GM12878 (cell line): Measurements from ENCODE around the gene ARL14EPL. TPM values are rescaled to one million over a fixed set of nuclear protein-coding genes. Genes with fewer than 3 reads are reported as not detected.

Source experiments
- ATAC-seq: fragments of 200-7000 bp; cut with Tn5 transposase; 3 replicates; pipeline ENCODE4 v1.9.1; 2020; ENCODE audit warnings: mild to moderate bottlenecking, moderate library complexity
- BruUV-seq: library from RNA; stranded (reverse); fragments of 400-500 nt; replicated peaks from 2 replicates; lab custom pipeline; 2021; lab: Mats Ljungman, UMichigan
- CTCF ChIA-PET: fragments of 300-600 bp; sonication (Branson Sonifier 250); formaldehyde crosslinking; extraction: SDS; loops from one replicate; lab custom pipeline; 2021; ENCODE audit warnings: inconsistent platforms; lab: Yijun Ruan, JAX
- POLR2A ChIA-PET: fragments of 350-600 bp; formaldehyde crosslinking; extraction: SDS; loops from one replicate; lab custom pipeline; 2021; ENCODE audit warnings: inconsistent platforms; lab: Charles Lee
- RAD21 ChIA-PET: fragments of 300-600 bp; sonication (Branson Sonifier 250); formaldehyde crosslinking; loops from one replicate; lab custom pipeline; 2023; ENCODE audit warnings: antibody characterized with exemption; ENCODE audit not compliant: unreplicated experiment; lab: Charles Lee
- SMC1A ChIA-PET: fragments of 300-600 bp; sonication (Branson Sonifier 250); formaldehyde crosslinking; loops from one replicate; lab custom pipeline; 2023; ENCODE audit not compliant: unreplicated experiment, uncharacterized antibody; lab: Charles Lee
- DNase-seq: peaks from one replicate; pipeline ENCODE4 v3.0.0-alpha.2; 2011; ENCODE audit warnings: low read depth, low spot score
- FAIRE-seq: peaks from 3 replicates; lab custom pipeline; 2011; peaks lifted over from hg19 to GRCh38; lab: Jason Lieb, UNC
- H2AFZ ChIP-seq: 2 replicates; pipeline ENCODE4 v1.6.0; 2011; ENCODE audit warnings: low read depth, low read length, control low read depth; ENCODE audit not compliant: control insufficient read depth
- H3K27ac ChIP-seq: 2 replicates; pipeline ENCODE4 v1.5.1; 2011; ENCODE audit warnings: control low read depth; ENCODE audit not compliant: control insufficient read depth, insufficient read depth
- H3K27me3 ChIP-seq, 2 experiments: replicated peaks in 1 of 2; 2 replicates each; pipeline versions ENCODE4 v1.6.0 to v1.6.1; 2011; ENCODE audit warnings: low read length in 1 of 2; ENCODE audit not compliant: control insufficient read depth in 2 of 2, insufficient read depth in 2 of 2
- H3K36me3 ChIP-seq, 2 experiments: 2 replicates each; pipeline ENCODE4 v1.5.1; 2011; ENCODE audit warnings: low read length in 1 of 2; ENCODE audit not compliant: control insufficient read depth in 2 of 2, insufficient read depth in 2 of 2
- H3K4me1 ChIP-seq: 2 replicates; pipeline ENCODE4 v1.6.1; 2011; ENCODE audit warnings: mild to moderate bottlenecking, low read length, moderate library complexity, mixed read lengths; ENCODE audit not compliant: control insufficient read depth, insufficient read depth
- H3K4me2 ChIP-seq: 2 replicates; pipeline ENCODE4 v1.6.0; 2011; ENCODE audit warnings: control low read depth; ENCODE audit not compliant: control insufficient read depth, insufficient read depth
- H3K4me3 ChIP-seq: fragments of 200-600 bp; sonication (generic); 2 replicates; pipeline ENCODE4 v1.5.1; 2016
- H3K79me2 ChIP-seq: 2 replicates; pipeline ENCODE4 v1.6.0; 2011; ENCODE audit warnings: low read length; ENCODE audit not compliant: control insufficient read depth, insufficient read depth
- H3K9ac ChIP-seq: 2 replicates; pipeline ENCODE4 v1.8.0; 2011; ENCODE audit warnings: low read length, control low read depth, mixed read lengths; ENCODE audit not compliant: control insufficient read depth, insufficient read depth
- H3K9me3 ChIP-seq: replicated peaks from 3 replicates; pipeline ENCODE4 v1.5.1; 2011; ENCODE audit warnings: mild to moderate bottlenecking, low read length; ENCODE audit not compliant: control insufficient read depth, insufficient read depth
- H4K20me1 ChIP-seq: 2 replicates; pipeline ENCODE4 v1.6.0; 2011; ENCODE audit not compliant: control insufficient read depth, insufficient read depth
- IRF4 ChIP-seq: IDR thresholded peaks from 2 replicates; pipeline ENCODE4 v1.6.1; 2011; ENCODE audit warnings: low read depth, low read length
- RAD21 ChIP-seq: IDR thresholded peaks from 2 replicates; pipeline ENCODE4 v1.6.1; 2011; ENCODE audit warnings: mild to moderate bottlenecking, low read depth, low read length, moderate library complexity; ENCODE audit not compliant: insufficient read depth
- SMC3 ChIP-seq: IDR thresholded peaks from 2 replicates; pipeline ENCODE4 v1.6.1; 2011; ENCODE audit warnings: low read length, improper control_type of control experiment, borderline replicate concordance
- WGBS: methylation state at CpG from one replicate; pipeline ENCODE4 v1.1.6; 2016; ENCODE audit warnings: low lambda C conversion rate; ENCODE audit not compliant: insufficient replicate concordance, insufficient coverage; ENCODE audit errors: missing lambda C conversion rate; 5-methylcytosine and 5-hydroxymethylcytosine counted together
- in situ Hi-C: fragments of 300-500 bp; cut with MboI; formaldehyde crosslinking; loops from 9 replicates; pipeline ENCODE4 v1.14.3; 2018; ENCODE audit warnings: mixed read lengths
- intact Hi-C: fragments of 100-400 bp; cut with micrococcal nuclease; formaldehyde crosslinking; loops from one replicate; pipeline ENCODE4 v1.14.2; 2022; ENCODE audit not compliant: unreplicated experiment
- polyA plus RNA-seq, 11 experiments: library from polyadenylated mRNA; depleted of rRNA in 4 of 11; unstranded in 6 of 11; stranded (reverse) in 5 of 11; fragments of >200 nt; fragmentation: Nextera tagmentation in 4 of 11; fragmentation: Illumina TruSeq in 1 of 11; extraction: Ambion mirVana in 4 of 11; extraction: Trizol in 1 of 11; gene quantifications; 1 replicate in 1 of 11; 2 replicates in 10 of 11; pipeline versions ENCODE4 v1.2.1 to v1.2.3, GENCODE V29; 2011 to 2016; ENCODE audit warnings: inconsistent platforms in 2 of 11, missing spikeins in 2 of 11, low read depth in 1 of 11
- total RNA-seq, 4 experiments: library from RNA; depleted of rRNA in 3 of 4; stranded (reverse); fragments of >200 nt in 3 of 4; fragmentation: Illumina TruSeq in 1 of 4; extraction: Trizol in 1 of 4; gene quantifications; 2 replicates each; pipeline versions ENCODE4 v1.2.1 to v1.2.3, GENCODE V29; 2013 to 2021
- TF ChIP-seq, protein P1 (sequence below), 3 experiments: IDR thresholded peaks in 2 of 3; conservative IDR thresholded peaks in 1 of 3; 2 replicates each; pipeline ENCODE4 v1.5.1; 2011; ENCODE audit warnings: low read depth in 3 of 3, low read length in 3 of 3, mild to moderate bottlenecking in 3 of 3, control low read depth in 2 of 3, moderate library complexity in 2 of 3, inconsistent platforms in 1 of 3, mixed read lengths in 1 of 3; ENCODE audit not compliant: control insufficient read depth in 2 of 3, insufficient read depth in 1 of 3; ENCODE audit errors: extremely low read depth in 1 of 3

The ARL14EPL gene
- total and polyA plus RNA-seq, 10 of the 15 experiments (the other 5 are each of a cell fraction or from before 2014, with no cell fraction given), result 0.08 TPM; not detected in 9

DNA sequence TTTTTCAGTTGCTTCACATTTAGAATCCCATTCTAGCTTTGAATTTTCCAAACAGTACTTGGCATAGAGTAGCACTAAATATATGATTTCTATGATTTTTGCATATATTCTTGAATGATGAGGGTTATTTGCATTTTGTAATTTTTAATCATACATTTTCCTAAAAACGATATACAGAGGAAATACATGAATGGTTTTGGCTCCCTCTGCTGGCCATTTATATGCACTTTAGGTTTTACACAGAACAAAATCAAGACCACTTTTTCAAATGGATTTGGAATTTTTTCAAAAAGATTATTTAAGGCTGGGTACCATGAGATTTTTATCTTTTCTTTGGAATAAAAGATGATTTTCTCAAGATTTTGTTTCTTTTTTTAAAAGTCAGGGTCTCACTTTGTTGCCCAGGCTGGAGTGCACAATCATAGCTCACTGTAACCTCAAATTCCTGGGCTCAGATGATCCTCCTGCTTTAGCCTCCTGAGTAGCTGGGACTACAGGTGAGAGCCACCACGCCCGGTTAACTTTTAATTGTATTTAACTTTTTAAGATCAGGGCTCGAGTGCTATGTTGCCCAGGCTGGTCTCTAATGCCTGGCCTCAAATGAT is 35.9 kb downstream of the ARL14EPL start:
- peak; percentile 92 for FAIRE-seq
- RAD21 ChIA-PET, result interaction anchor here (0.9 to 1.7 kb wide), 16 partner anchors 8 to 759 kb away, joined by 3 to 9 read pairs (median 3); partner anchors contain the start of gene ARL14EPL

More for the DNA sequence above, 35.9 kb downstream of the ARL14EPL start:
- peaks cover 2 to 3% of the 10 kb centered on the region in 2 experiments; a peak in 3 of 4 replicates for H3K27me3 ChIP-seq
- no peak overlapping the region for H3K4me3 ChIP-seq
- in situ Hi-C loops, result loop anchor here (10.0 to 25.0 kb wide), 2 partner anchors 231 to 753 kb away; partner anchors contain the start of genes AP3S1 and ATG12
- H4K20me1 ChIP-seq, result no peaks in the 10 kb centered on the region
- ChIA-PET CTCF (interaction anchor here (0.6 to 3.3 kb wide), 39 partner anchors 8 to 807 kb away, joined by 3 to 33 read pairs (median 3); partner anchors contain the start of gene ARL14EPL), POLR2A (no interaction called here), SMC1A (interaction anchor here (0.6 to 3.8 kb wide), 14 partner anchors 8 to 433 kb away, joined by 3 to 18 read pairs (median 5); no protein-coding TSS in a partner anchor)
- ATAC-seq (peak; percentile 74), DNase-seq (no peak)
- intact Hi-C loops, result loop anchor here (1.0 to 5.0 kb wide), 4 partner anchors 179 to 761 kb away; partner anchors contain the start of genes AP3S1 and ATG12
- no peak overlapping the region for H2AFZ ChIP-seq
- no peak overlapping the region for H3K27ac ChIP-seq
- WGBS, result 0% methylated on average over 4 of the region's 4 CpGs
- no TSS peak for BruUV-seq
- no peaks in the 10 kb centered on the region for H3K4me1 ChIP-seq
- H3K9me3 ChIP-seq, result no peaks in the 10 kb centered on the region
- no peak overlapping the region for H3K4me2 ChIP-seq
- H3K36me3 ChIP-seq, result no peaks in the 10 kb centered on the region
- TF ChIP-seq IRF4 (no peak), SMC3 (peak; percentile 72; the same call in 1 of the 2 replicates), RAD21 (peak; percentile 84)
- TF ChIP-seq, protein P1, sequence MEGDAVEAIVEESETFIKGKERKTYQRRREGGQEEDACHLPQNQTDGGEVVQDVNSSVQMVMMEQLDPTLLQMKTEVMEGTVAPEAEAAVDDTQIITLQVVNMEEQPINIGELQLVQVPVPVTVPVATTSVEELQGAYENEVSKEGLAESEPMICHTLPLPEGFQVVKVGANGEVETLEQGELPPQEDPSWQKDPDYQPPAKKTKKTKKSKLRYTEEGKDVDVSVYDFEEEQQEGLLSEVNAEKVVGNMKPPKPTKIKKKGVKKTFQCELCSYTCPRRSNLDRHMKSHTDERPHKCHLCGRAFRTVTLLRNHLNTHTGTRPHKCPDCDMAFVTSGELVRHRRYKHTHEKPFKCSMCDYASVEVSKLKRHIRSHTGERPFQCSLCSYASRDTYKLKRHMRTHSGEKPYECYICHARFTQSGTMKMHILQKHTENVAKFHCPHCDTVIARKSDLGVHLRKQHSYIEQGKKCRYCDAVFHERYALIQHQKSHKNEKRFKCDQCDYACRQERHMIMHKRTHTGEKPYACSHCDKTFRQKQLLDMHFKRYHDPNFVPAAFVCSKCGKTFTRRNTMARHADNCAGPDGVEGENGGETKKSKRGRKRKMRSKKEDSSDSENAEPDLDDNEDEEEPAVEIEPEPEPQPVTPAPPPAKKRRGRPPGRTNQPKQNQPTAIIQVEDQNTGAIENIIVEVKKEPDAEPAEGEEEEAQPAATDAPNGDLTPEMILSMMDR (IDR thresholded peaks at IDR 0.05 in 2 of 3, conservative IDR thresholded peaks at IDR 0.05 in 1 of 3; ENCODE audit: control insufficient read depth in 2 of 3, extremely low read depth in 1 of 3, insufficient read depth in 1 of 3, low read depth in 3 of 3, low read length in 3 of 3), result peak; percentile 42 to 68 (median 67); a peak in 5 of 6 replicates
- no peaks in the 10 kb centered on the region for H3K79me2 ChIP-seq
- no peak overlapping the region for H3K9ac ChIP-seq
